ENCODE data around the gene ZNF664. TPM values are rescaled to one million over a fixed set of nuclear protein-coding genes. Genes with fewer than 3 reads are reported as not detected.

The ZNF664 gene
- total and polyA plus RNA-seq, 2 donors (not counting 1 experiment from before 2014, with no cell fraction given) = 14.3 to 47.1 TPM

DNA sequence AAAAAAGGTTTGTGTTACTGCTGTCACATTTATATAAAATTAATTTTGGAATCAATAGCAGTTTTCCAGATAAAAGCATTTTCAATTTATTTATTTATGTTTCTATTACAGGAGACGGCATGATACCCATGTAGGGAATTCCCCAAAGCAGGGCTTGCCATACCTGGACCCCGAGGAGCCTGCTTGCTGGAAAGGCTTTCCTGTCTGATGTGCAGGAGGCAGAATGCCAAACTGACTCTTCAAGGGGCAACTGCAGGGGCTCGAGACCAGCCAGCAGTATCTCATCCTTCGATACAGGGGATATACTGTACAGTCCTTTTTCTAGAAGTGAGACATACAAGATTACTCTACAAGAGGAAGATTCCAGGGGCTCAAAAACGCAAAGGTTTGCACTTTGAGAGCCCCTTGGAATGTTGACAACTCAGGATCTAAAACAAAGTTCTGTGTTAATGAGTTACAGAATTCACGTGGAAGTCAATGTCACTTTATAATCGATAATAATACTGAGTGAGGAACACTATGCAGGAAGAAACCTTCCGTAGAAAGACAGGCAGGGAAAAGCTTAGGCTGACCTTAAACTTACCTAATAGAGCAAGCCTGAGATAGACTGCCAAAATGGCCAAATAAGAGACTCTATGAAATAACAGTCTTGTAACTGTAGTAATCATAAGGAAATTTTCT is 38.6 kb downstream of the ZNF664 start:
- Histone ChIP-seq H3K4me1 (ENCODE audit: control insufficient read depth in 2 of 2, insufficient read depth in 2 of 2, low read length in 2 of 2) (peaks cover 12 to 13% of the 10 kb centered on the region in 2 donors), H3K27me3 (replicated peaks in 1 of 4; ENCODE audit: control extremely low read depth in 1 of 4, control insufficient read depth in 3 of 4, insufficient read depth in 4 of 4, low read length in 3 of 4) (no peaks in the 10 kb centered on the region), H3K4me3 (ENCODE audit: control extremely low read depth in 1 of 5, extremely low read depth in 1 of 5, insufficient read depth in 1 of 5, low read depth in 2 of 5, low read length in 4 of 5) (no peak overlapping the region), H4K20me1 (ENCODE audit: control insufficient read depth, insufficient read depth, low read length, poor library complexity, severe bottlenecking) (no peaks in the 10 kb centered on the region), H3K27ac (ENCODE audit: low read length in 2 of 2) (no peak overlapping the region), H3K9ac (ENCODE audit: low read length) (no peak overlapping the region), H2AFZ (ENCODE audit: insufficient read depth, low read depth, low read length, poor library complexity, severe bottlenecking) (no peak overlapping the region), H3K79me2 (ENCODE audit: control insufficient read depth, insufficient read depth, low read length) (peaks cover 5% of the 10 kb centered on the region), H3K9me3 (ENCODE audit: control extremely low read depth in 1 of 3, control insufficient read depth in 2 of 3, insufficient read depth in 1 of 3, low read length in 2 of 3) (no peaks in the 10 kb centered on the region), H3K4me2 (replicated peaks; ENCODE audit: low read depth, low read length, poor library complexity, severe bottlenecking) (no peak overlapping the region), H3K36me3 (replicated peaks in 1 of 2; ENCODE audit: control extremely low read depth in 1 of 2, control insufficient read depth in 1 of 2, extremely low read depth in 1 of 2, insufficient read depth in 2 of 2, low read length in 1 of 2) (peaks cover 2 to 39% of the 10 kb centered on the region in 2 experiments)
- no peak for TF ChIP-seq EZH2 (IDR thresholded peaks at IDR 0.05; ENCODE audit: borderline replicate concordance, insufficient read depth, low read depth, low read length, poor library complexity, severe bottlenecking)
- TF ChIP-seq, protein P1, sequence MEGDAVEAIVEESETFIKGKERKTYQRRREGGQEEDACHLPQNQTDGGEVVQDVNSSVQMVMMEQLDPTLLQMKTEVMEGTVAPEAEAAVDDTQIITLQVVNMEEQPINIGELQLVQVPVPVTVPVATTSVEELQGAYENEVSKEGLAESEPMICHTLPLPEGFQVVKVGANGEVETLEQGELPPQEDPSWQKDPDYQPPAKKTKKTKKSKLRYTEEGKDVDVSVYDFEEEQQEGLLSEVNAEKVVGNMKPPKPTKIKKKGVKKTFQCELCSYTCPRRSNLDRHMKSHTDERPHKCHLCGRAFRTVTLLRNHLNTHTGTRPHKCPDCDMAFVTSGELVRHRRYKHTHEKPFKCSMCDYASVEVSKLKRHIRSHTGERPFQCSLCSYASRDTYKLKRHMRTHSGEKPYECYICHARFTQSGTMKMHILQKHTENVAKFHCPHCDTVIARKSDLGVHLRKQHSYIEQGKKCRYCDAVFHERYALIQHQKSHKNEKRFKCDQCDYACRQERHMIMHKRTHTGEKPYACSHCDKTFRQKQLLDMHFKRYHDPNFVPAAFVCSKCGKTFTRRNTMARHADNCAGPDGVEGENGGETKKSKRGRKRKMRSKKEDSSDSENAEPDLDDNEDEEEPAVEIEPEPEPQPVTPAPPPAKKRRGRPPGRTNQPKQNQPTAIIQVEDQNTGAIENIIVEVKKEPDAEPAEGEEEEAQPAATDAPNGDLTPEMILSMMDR (IDR thresholded peaks at IDR 0.05) = no peak
- 96% methylated on average over 4 of the region's 8 CpGs for WGBS (ENCODE audit: insufficient coverage)
- no peak for ATAC-seq (ENCODE audit: low read depth)
- H3K4me1 Mint-ChIP-seq = peaks cover 16% of the 10 kb centered on the region
- intact Hi-C loops (cut with micrococcal nuclease) = no loop called here
- ChIA-PET POLR2A (no interaction called here), CTCF (interaction anchor here (0.9 kb wide), 1 partner anchor 21 kb away, joined by 3 read pairs; no protein-coding TSS in a partner anchor)
- H3K27me3 Mint-ChIP-seq = no peaks in the 10 kb centered on the region
- H3K27ac Mint-ChIP-seq = no peak overlapping the region
- no peak overlapping the region for H3K4me3 Mint-ChIP-seq
- DNase-seq = no peak
- no peaks in the 10 kb centered on the region for H3K9me3 Mint-ChIP-seq (ENCODE audit: insufficient read depth)

DNA sequence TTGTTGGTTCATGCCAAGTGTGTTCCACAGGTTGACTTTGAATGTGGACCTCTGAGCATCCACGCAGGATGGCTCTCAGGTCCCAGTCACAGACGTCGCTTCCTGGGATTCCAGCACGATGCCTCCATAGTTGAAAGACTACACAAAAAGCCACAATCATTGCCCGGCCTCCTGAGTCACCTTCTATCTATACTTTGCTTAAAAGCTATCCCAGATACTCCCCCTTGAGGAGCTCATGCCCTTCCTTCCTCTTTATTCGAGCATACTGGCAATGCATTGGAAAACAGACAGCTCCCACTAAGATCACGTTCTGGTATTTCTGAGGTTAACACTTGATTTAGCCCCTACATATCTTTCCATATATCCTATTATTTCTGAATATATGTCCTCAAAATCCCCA is 40.1 kb downstream of the ZNF664 start:
- Histone ChIP-seq H3K27me3 (replicated peaks in 1 of 4; ENCODE audit: control extremely low read depth in 1 of 4, control insufficient read depth in 3 of 4, insufficient read depth in 4 of 4, low read length in 3 of 4) (no peaks in the 10 kb centered on the region), H3K9ac (ENCODE audit: low read length) (no peak overlapping the region), H4K20me1 (ENCODE audit: control insufficient read depth, insufficient read depth, low read length, poor library complexity, severe bottlenecking) (no peaks in the 10 kb centered on the region), H2AFZ (ENCODE audit: insufficient read depth, low read depth, low read length, poor library complexity, severe bottlenecking) (no peak overlapping the region), H3K36me3 (replicated peaks in 1 of 2; ENCODE audit: control extremely low read depth in 1 of 2, control insufficient read depth in 1 of 2, extremely low read depth in 1 of 2, insufficient read depth in 2 of 2, low read length in 1 of 2) (peaks cover 2 to 36% of the 10 kb centered on the region in 2 experiments), H3K4me1 (ENCODE audit: control insufficient read depth in 2 of 2, insufficient read depth in 2 of 2, low read length in 2 of 2) (peaks cover 2% of the 10 kb centered on the region in 2 donors), H3K4me3 (ENCODE audit: control extremely low read depth in 1 of 5, extremely low read depth in 1 of 5, insufficient read depth in 1 of 5, low read depth in 2 of 5, low read length in 4 of 5) (no peak overlapping the region), H3K27ac (ENCODE audit: low read length in 2 of 2) (no peak overlapping the region), H3K79me2 (ENCODE audit: control insufficient read depth, insufficient read depth, low read length) (no peaks in the 10 kb centered on the region), H3K9me3 (ENCODE audit: control extremely low read depth in 1 of 3, control insufficient read depth in 2 of 3, insufficient read depth in 1 of 3, low read length in 2 of 3) (no peaks in the 10 kb centered on the region), H3K4me2 (replicated peaks; ENCODE audit: low read depth, low read length, poor library complexity, severe bottlenecking) (no peak overlapping the region)
- Mint-ChIP-seq H3K27ac (no peak overlapping the region), H3K9me3 (ENCODE audit: insufficient read depth) (no peaks in the 10 kb centered on the region), H3K4me1 (peaks cover 6% of the 10 kb centered on the region), H3K4me3 (no peak overlapping the region), H3K27me3 (no peaks in the 10 kb centered on the region)
- DNase-seq (no peak), ATAC-seq (ENCODE audit: low read depth) (no peak)
- WGBS (ENCODE audit: insufficient coverage) = 93% methylated on average over 6 of the region's 7 CpGs
- POLR2A ChIA-PET = no interaction called here
- TF ChIP-seq EZH2 (IDR thresholded peaks at IDR 0.05; ENCODE audit: borderline replicate concordance, insufficient read depth, low read depth, low read length, poor library complexity, severe bottlenecking) = no peak
- TF ChIP-seq, protein P1 (IDR thresholded peaks at IDR 0.05) = no peak
- CTCF ChIA-PET = interaction anchor here (1.0 to 1.3 kb wide), 2 partner anchors 18 to 19 kb away, joined by 4 read pairs; no protein-coding TSS in a partner anchor
- intact Hi-C loops (cut with micrococcal nuclease) = no loop called here
